ENCODE measurements around the gene HSPB8. TPM values are rescaled to one million over a fixed set of nuclear protein-coding genes. Genes with fewer than 3 reads are reported as not detected.
A peak's percentile ranks its signal among the peaks of the same experiment; 100 is the strongest.

Gene HSPB8
- total and polyA plus RNA-seq, 4 donors: 0.56 to 1.8 (median 1.1) TPM

DNA sequence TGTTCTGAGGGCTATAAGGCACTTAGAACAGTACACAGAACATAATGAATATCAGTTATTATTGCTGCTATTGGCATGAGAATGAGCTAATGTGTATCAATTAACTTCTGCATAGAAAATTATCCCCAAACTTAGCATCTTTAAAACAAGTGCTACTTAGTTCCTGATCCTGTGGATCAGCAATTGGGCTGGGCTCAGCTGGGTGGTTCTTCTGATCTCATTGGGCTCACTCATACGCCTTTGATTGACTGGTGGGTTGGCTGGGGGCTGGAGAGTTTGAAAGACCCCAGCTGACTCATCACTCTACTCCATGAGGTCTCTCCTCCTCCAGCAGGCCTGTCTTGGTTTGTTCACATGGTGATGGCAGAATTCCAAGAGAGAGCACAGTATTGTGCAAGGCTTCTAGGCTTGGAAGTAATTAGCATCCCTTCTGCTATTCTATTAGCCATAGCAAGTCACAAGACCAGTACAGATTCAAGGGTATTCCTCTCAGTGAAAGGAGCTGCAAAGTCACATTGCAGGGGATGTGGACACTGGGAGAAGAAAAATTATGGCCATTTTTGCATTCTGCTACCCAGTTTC lies 27.2 kb upstream of the HSPB8 start (continued):
- no peak for TF ChIP-seq GABPA (IDR thresholded peaks at IDR 0.05 in 1 of 2, conservative IDR thresholded peaks at IDR 0.05 in 1 of 2)

DNA sequence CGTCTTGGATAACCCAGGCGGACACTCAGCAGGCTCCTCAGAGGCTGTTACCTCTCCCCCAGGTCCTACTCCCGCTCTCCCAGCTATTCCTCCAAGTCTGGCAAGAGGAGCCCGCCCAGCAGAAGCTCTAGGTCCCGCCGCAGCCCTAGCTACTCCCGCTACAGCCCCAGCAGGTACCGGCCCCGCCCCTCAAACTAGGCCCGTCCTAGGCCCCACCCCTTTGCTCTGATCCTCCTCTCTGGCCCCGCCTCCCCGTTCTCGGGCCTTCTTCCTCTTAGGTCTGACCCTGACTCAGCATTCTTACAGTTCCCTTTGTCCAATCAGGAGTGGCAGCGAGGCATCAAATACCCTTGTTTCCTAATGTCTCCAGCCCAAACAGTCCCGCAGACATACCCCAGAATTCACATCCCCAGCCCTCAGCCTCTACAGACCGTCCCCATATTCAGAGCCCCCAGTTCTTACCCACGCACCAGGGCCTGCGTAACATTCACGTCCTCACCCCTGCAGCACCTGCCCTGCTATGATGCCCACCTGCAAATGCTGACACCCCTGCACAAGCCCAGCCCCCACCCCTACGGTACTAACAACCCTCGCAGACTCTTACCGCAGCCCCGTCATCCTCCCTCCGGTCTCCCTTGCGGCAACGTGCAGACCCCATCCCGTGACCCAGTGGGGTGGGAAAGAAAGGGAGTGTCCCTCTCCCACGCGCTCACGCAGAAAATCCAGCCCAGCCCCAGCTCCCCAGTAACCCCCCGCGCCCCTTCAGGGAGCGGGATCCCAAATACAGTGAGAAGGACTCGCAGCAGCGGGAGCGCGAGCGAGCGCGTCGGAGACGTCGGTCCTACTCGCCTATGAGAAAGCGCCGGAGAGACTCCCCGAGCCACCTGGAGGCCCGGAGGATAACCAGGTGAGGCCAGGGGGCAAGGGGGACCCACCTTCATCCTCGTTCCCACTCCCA lies 25.0 kb upstream of the HSPB8 start:
- H3K9me3 ChIP-seq (ENCODE audit: control insufficient read depth in 4 of 4, low read length in 3 of 4): peaks cover 0 to 10% (median 4%) of the 10 kb centered on the region in 4 donors
- H3K36me3 ChIP-seq (ENCODE audit: control insufficient read depth in 4 of 4, insufficient read depth in 3 of 4, low read depth in 1 of 4, low read length in 3 of 4): no peaks in the 10 kb centered on the region
- no peak overlapping the region for H3K9ac ChIP-seq (ENCODE audit: low read depth in 1 of 2, low read length in 2 of 2)
- peak; percentile 37 for DNase-seq (ENCODE audit: low spot score)
- TF ChIP-seq GABPA (IDR thresholded peaks at IDR 0.05 in 1 of 2, conservative IDR thresholded peaks at IDR 0.05 in 1 of 2) (no peak), NR2F2 (IDR thresholded peaks at IDR 0.05) (no peak), RAD21 (IDR thresholded peaks at IDR 0.05) (no peak), TAF1 (conservative IDR thresholded peaks at IDR 0.05) (no peak), EGR1 (IDR thresholded peaks at IDR 0.05; ENCODE audit: low read depth in 2 of 2) (no peak)
- TF ChIP-seq, protein P1, sequence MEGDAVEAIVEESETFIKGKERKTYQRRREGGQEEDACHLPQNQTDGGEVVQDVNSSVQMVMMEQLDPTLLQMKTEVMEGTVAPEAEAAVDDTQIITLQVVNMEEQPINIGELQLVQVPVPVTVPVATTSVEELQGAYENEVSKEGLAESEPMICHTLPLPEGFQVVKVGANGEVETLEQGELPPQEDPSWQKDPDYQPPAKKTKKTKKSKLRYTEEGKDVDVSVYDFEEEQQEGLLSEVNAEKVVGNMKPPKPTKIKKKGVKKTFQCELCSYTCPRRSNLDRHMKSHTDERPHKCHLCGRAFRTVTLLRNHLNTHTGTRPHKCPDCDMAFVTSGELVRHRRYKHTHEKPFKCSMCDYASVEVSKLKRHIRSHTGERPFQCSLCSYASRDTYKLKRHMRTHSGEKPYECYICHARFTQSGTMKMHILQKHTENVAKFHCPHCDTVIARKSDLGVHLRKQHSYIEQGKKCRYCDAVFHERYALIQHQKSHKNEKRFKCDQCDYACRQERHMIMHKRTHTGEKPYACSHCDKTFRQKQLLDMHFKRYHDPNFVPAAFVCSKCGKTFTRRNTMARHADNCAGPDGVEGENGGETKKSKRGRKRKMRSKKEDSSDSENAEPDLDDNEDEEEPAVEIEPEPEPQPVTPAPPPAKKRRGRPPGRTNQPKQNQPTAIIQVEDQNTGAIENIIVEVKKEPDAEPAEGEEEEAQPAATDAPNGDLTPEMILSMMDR (IDR thresholded peaks at IDR 0.05; ENCODE audit: low read depth, low read length, missing input control): no peak
- H3K4me3 ChIP-seq (ENCODE audit: low read depth in 1 of 3, low read length in 3 of 3): no peak overlapping the region
- peaks cover 0 to 4% (median 0%) of the 10 kb centered on the region in 4 donors for H3K27me3 ChIP-seq (ENCODE audit: control insufficient read depth in 4 of 4, insufficient read depth in 4 of 4, low read length in 3 of 4)
- no peaks in the 10 kb centered on the region for H3K4me1 ChIP-seq (ENCODE audit: control insufficient read depth in 4 of 4, insufficient read depth in 4 of 4, low read length in 3 of 4)
- H3K27ac ChIP-seq (ENCODE audit: low read depth in 1 of 2, low read length in 2 of 2): no peak overlapping the region
- 19% methylated on average over 49 of the region's 49 CpGs for WGBS

DNA sequence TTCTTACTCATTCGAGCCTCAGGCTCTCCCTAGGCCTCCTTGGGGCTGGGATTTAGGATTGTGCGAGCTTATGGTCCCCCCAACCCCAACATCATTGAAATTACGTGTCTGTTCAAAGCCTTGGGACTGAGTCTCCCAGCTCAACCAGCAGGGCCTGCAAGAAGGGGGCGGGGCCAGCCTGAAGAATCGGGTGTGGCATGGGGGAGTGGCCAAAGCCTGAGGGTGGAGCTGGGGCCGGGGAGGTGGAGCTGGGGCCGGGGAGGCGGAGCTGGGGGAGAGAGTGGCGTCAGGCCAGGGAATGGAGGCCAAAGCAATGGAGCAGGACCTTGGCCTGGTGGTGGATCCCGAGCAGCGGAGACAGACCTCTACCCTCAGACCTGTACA lies 24.3 kb upstream of the HSPB8 start:
- DNase-seq (ENCODE audit: low spot score): no peak
- Histone ChIP-seq H3K27me3 (ENCODE audit: control insufficient read depth in 4 of 4, insufficient read depth in 4 of 4, low read length in 3 of 4) (peaks cover 0 to 4% (median 0%) of the 10 kb centered on the region in 4 donors), H3K9me3 (ENCODE audit: control insufficient read depth in 4 of 4, low read length in 3 of 4) (peaks cover 0 to 10% (median 4%) of the 10 kb centered on the region in 4 donors), H3K4me3 (ENCODE audit: low read depth in 1 of 3, low read length in 3 of 3) (no peak overlapping the region), H3K36me3 (ENCODE audit: control insufficient read depth in 4 of 4, insufficient read depth in 3 of 4, low read depth in 1 of 4, low read length in 3 of 4) (no peaks in the 10 kb centered on the region), H3K4me1 (ENCODE audit: control insufficient read depth in 4 of 4, insufficient read depth in 4 of 4, low read length in 3 of 4) (no peaks in the 10 kb centered on the region), H3K27ac (ENCODE audit: low read depth in 1 of 2, low read length in 2 of 2) (no peak overlapping the region), H3K9ac (ENCODE audit: low read depth in 1 of 2, low read length in 2 of 2) (no peak overlapping the region)
- TF ChIP-seq TAF1 (conservative IDR thresholded peaks at IDR 0.05) (no peak), NR2F2 (IDR thresholded peaks at IDR 0.05) (no peak), RXRA (IDR thresholded peaks at IDR 0.05) (no peak), FOXA1 (IDR thresholded peaks at IDR 0.05) (no peak), FOXA2 (IDR thresholded peaks at IDR 0.05) (no peak), EGR1 (IDR thresholded peaks at IDR 0.05; ENCODE audit: low read depth in 2 of 2) (no peak), YY1 (IDR thresholded peaks at IDR 0.05) (no peak), HNF4A (conservative IDR thresholded peaks at IDR 0.05) (no peak), SP1 (IDR thresholded peaks at IDR 0.05) (no peak), JUND (IDR thresholded peaks at IDR 0.05) (no peak), GABPA (IDR thresholded peaks at IDR 0.05 in 1 of 2, conservative IDR thresholded peaks at IDR 0.05 in 1 of 2) (no peak), RAD21 (IDR thresholded peaks at IDR 0.05) (no peak), HNF4G (IDR thresholded peaks at IDR 0.05) (no peak)
- TF ChIP-seq, protein P2, sequence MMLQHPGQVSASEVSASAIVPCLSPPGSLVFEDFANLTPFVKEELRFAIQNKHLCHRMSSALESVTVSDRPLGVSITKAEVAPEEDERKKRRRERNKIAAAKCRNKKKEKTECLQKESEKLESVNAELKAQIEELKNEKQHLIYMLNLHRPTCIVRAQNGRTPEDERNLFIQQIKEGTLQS (IDR thresholded peaks at IDR 0.05): no peak
- TF ChIP-seq, protein P3, sequence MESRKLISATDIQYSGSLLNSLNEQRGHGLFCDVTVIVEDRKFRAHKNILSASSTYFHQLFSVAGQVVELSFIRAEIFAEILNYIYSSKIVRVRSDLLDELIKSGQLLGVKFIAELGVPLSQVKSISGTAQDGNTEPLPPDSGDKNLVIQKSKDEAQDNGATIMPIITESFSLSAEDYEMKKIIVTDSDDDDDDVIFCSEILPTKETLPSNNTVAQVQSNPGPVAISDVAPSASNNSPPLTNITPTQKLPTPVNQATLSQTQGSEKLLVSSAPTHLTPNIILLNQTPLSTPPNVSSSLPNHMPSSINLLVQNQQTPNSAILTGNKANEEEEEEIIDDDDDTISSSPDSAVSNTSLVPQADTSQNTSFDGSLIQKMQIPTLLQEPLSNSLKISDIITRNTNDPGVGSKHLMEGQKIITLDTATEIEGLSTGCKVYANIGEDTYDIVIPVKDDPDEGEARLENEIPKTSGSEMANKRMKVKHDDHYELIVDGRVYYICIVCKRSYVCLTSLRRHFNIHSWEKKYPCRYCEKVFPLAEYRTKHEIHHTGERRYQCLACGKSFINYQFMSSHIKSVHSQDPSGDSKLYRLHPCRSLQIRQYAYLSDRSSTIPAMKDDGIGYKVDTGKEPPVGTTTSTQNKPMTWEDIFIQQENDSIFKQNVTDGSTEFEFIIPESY (IDR thresholded peaks at IDR 0.05): no peak
- TF ChIP-seq, protein P4, sequence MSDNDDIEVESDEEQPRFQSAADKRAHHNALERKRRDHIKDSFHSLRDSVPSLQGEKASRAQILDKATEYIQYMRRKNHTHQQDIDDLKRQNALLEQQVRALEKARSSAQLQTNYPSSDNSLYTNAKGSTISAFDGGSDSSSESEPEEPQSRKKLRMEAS (IDR thresholded peaks at IDR 0.05): no peak
- TF ChIP-seq, protein P5, sequence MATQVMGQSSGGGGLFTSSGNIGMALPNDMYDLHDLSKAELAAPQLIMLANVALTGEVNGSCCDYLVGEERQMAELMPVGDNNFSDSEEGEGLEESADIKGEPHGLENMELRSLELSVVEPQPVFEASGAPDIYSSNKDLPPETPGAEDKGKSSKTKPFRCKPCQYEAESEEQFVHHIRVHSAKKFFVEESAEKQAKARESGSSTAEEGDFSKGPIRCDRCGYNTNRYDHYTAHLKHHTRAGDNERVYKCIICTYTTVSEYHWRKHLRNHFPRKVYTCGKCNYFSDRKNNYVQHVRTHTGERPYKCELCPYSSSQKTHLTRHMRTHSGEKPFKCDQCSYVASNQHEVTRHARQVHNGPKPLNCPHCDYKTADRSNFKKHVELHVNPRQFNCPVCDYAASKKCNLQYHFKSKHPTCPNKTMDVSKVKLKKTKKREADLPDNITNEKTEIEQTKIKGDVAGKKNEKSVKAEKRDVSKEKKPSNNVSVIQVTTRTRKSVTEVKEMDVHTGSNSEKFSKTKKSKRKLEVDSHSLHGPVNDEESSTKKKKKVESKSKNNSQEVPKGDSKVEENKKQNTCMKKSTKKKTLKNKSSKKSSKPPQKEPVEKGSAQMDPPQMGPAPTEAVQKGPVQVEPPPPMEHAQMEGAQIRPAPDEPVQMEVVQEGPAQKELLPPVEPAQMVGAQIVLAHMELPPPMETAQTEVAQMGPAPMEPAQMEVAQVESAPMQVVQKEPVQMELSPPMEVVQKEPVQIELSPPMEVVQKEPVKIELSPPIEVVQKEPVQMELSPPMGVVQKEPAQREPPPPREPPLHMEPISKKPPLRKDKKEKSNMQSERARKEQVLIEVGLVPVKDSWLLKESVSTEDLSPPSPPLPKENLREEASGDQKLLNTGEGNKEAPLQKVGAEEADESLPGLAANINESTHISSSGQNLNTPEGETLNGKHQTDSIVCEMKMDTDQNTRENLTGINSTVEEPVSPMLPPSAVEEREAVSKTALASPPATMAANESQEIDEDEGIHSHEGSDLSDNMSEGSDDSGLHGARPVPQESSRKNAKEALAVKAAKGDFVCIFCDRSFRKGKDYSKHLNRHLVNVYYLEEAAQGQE (IDR thresholded peaks at IDR 0.05): no peak
- TF ChIP-seq, protein P1 (IDR thresholded peaks at IDR 0.05; ENCODE audit: low read depth, low read length, missing input control): no peak
- WGBS: 52% methylated on average over 11 of the region's 11 CpGs

Measured in liver (tissue), 9 donors.